HG02852 (cell line): ENCODE results near the gene HNRNPH2.

Experiments used
- ATAC-seq: cut with Tn5 transposase; IDR thresholded peaks from one replicate; pipeline ENCODE4 v1.9.1; 2021; ENCODE audit warnings: mild to moderate bottlenecking, moderate library complexity; ENCODE audit not compliant: unreplicated experiment

Gene HNRNPH2

DNA sequence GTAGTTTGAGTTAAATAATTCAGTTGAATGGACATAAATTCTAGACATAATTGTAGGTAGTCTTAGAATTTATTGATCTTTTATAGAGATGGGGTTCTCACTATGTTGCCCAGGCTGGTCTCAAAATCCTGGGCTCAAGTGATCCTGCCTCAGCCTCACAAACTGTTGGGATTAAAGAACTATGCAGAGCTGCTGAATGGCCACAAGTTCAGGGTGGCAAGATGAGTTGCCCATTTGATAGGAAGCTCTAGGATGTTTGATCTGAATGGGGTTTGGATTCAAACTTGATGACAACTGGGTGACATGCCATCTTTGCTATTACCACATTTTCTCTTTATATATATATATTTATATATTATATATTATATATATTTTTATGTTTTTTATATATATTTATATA, 13.7 kb upstream of the HNRNPH2 start:
- no peak for ATAC-seq

DNA sequence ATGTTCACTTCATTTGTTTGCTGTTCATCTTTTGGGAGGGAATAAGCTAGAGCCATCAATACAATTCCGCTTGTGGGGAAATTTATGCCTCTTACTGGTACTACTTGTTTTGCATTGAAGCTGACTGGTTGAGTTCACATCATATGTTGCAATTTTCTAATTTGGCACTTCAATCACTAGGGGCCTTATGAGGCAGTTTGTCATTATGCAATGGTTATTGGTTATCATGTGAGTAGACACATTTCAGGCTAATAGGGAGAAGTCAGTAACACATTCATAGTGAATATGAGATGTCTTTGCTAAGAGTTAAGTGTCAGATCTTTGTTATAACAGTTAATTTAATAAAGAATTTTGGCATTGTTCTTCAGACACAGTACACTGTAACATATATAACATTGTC, 12.2 kb upstream of the HNRNPH2 start:
- no peak for ATAC-seq

GRCh38 chrX:101397779-101398178, 10.2 kb upstream of the HNRNPH2 start:
- ATAC-seq = no peak

- no peak for ATAC-seq
Measured at GRCh38 chrX:101398694-101399093, 9.3 kb upstream of the HNRNPH2 start.

GRCh38 chrX:101399825-101400224, 8.2 kb upstream of the HNRNPH2 start:
- no peak for ATAC-seq

GRCh38 chrX:101407167-101407747, 765 bp upstream of the HNRNPH2 start:
- ATAC-seq = no peak

DNA sequence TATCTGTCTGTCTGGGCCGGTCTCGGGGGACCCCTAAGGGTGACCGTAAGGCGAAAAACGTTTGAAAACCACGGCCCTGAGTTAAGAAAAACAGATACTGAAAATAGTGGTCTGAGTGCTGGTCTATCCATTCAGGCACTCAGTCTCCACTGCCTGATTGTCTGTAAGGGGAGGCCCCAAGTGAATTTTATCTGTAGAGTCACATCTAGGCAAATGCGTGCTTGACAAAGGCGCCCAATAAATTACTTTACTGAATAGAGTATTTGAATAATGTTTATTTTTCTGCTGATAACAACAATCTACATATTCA, 465 bp downstream of the HNRNPH2 start:
- ATAC-seq = no peak

GRCh38 chrX:101409043-101409442, 1.0 kb downstream of the HNRNPH2 start:
- ATAC-seq = no peak

GRCh38 chrX:101410461-101410860, 2.4 kb downstream of the HNRNPH2 start:
- ATAC-seq = no peak

GRCh38 chrX:101411984-101412383, 4.0 kb downstream of the HNRNPH2 start:
- no peak for ATAC-seq

DNA sequence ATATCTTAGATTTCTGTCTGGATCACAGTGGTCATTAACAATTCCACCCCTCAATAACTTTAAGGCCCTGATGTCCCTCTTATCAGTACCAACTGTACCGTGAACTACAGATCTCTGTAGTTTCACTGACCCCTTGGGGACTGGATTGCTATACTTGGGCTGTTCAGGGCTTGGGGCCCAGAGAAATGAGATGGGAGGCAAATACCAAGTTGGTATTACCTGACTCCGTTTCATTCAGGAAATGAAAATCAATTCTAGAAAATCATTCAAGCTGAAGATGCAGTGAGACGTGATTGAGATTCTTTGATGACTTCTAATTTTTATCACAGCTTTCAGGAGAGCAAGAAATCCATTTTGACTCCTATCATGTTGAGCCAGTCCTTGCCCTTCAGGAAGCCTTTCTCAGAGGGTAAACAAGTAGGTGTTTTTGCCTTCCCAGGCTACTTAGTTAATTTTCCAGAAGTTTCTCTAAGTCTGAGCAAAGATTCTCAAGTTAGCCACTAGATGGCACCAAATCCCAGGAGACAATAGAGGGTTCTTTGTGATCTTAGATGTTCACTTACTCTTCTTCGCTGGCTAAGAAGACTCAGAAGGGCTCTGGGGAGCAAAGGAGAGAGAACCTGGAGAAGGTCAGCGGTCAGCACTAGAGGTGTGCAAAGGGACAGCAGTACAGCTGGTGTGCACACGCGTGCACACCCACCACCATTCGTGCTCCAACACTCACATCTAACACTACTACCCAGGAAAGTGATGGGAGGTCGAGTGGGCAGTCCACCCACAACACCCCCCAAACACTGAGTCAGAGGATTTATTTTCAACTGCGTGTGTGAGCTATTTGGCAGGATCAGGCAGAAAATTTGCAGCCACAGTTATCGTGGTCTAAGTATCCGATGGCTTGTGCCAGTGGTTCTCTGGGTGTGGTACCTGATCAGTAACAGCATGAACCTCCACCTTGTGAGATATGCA, 7.4 kb downstream of the HNRNPH2 start:
- ATAC-seq = peak; percentile 62

- no peak for ATAC-seq
Measured at GRCh38 chrX:101416691-101417090, 8.7 kb downstream of the HNRNPH2 start.

DNA sequence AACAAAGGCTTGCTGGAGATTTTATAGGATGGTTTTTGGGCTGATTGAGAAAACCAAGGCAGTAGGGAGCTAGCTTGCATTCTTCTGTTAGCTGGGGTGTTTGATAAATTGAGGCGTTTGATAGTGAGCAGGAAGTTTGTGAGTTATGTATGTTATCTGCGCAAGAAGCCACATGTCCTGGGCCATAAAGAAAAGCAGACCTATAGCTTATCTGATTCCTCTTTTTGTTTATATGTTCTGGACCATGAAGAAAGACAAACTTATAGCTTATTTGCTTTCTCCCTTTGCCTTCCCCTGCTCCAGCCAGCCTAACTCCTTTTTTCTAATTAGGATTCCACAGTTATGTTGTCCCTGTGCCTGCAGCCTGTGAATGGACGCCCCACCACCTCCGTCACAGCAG, 9.2 kb downstream of the HNRNPH2 start:
- no peak for ATAC-seq

DNA sequence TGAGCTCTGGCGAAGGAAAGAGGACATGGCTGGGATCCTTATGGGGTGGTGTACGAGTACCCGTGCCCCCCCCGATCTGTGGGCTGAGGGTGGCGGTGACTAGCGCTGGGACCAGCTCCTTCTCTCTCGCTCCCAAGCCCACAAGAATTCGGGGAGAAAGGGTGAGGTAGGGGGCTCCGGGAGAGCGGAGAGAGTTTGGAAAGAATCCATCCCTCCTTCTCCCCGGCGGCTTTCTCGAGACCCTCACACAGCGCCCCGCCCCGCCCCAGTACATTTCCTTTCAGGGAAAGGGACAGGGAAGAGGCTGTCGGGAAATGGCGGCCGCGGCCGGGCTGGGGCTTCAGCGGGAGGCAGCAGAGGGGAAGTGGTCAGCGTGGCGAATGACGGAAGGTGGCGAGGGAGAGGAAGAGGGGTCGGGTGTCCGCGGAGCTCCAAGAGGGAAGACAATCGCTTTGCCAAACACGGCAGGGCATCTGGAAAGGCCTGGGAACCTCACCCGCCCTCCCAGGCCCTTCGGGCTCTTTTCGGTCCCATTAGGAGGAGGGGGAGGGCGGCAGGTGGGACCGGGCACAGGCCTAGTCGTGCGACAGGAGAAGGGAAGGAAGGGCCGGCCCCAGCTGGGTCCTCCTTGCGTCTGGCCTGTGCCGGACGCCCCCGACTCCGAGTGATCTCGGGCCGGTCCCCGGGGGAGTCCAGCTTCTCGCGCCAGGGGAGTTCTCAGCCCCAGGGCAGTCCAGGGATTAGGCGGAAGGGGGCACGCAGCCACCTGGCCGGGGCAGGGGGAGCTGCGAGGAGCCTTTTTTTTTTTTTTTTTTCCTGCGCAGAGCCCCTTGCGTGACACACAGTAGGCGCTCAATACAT, 10.2 kb downstream of the HNRNPH2 start:
- ATAC-seq = peak; percentile 53

DNA sequence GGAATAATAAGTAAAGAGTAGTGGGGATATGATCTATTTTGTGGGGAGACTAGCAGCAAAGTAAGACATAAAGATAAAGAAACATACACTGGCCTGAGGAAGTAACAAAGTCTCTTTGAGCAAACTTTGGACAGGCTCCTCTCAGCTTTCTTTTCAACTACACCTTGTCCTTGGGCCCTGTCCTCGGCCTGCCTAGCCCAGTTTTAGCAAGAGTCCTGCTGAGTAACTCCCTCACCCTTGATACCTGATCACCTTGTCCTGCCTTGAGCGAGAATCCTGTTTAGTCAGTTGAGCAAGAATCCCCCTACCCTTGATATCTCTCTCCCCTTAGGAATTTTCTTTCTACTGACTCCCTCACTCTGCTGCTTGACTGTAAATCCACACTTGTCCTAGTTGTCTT, 11.5 kb downstream of the HNRNPH2 start:
- ATAC-seq = no peak

- ATAC-seq = no peak
Measured at GRCh38 chrX:101427954-101428353, 19.9 kb downstream of the HNRNPH2 start.

DNA sequence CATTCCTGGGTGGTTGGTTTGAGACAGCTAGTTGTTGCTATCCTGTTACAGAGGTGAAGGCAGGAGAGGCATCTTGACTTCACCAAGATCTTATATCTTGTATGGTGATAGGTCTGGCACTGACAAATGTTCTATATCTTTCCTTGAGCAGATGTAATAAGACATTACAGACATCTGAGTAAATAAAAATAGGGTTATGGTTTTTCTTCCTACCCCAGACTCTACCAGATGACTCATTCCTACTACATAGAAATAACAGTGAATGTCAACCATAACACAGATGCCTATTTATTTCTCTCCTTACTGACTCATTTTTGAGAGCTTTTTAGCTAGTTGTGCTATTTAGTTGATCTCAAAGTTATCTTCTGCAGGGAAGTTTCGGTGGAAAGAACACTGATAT, 21.9 kb downstream of the HNRNPH2 start:
- ATAC-seq = peak; percentile 47

- peak; percentile 98 for ATAC-seq
Measured at GRCh38 chrX:101430457-101431078, 22.5 kb downstream of the HNRNPH2 start.

- ATAC-seq = no peak
Measured at GRCh38 chrX:101442085-101442484, 34.1 kb downstream of the HNRNPH2 start.

DNA sequence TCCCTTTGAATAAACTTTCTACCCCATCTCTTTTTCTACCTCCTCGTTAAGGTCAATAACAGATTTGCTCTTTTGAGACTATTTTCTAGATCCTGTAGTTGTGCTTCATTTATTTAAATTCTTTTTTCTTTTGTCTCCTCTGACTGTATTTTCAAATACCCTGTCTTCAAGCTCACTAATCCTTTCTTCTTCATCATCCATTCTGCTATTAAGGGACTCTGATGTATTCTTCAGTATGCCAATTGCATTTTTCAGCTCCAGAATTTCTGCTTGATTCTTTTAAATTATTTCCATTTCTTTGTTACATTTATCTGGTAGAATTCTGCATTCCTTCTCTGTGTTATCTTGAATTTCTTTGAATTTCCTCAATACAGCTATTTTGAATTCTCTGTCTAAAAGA, 41.3 kb downstream of the HNRNPH2 start:
- no peak for ATAC-seq

DNA sequence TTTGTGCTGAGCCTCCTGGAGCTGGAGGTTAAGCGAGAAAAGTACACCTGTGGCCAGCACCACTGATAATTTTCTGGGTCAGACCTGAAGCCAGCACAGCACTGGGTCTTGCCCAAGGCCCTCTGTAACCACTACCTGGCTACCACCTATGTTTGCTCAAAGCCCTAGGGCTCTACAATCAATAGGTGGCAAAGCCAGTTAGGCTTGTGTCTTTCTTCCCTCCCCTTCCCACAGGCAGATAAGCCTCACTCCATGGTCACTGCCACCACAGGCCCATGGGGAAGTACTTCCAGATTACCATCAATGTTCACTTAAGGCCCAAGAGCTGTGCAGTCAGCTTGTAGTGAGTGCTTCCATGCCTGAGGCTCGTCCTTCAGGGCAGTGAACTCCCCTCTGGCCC, 42.1 kb downstream of the HNRNPH2 start:
- no peak for ATAC-seq
